ENCODE results near the gene FAM20B.
A peak's percentile ranks its signal among the peaks of the same experiment; 100 is the strongest.
"Not testable (repeated sequence)": the region's sequence is repeated elsewhere in the genome, so short reads cannot be mapped to it uniquely, and the experiment has no call there.

Gene FAM20B

DNA sequence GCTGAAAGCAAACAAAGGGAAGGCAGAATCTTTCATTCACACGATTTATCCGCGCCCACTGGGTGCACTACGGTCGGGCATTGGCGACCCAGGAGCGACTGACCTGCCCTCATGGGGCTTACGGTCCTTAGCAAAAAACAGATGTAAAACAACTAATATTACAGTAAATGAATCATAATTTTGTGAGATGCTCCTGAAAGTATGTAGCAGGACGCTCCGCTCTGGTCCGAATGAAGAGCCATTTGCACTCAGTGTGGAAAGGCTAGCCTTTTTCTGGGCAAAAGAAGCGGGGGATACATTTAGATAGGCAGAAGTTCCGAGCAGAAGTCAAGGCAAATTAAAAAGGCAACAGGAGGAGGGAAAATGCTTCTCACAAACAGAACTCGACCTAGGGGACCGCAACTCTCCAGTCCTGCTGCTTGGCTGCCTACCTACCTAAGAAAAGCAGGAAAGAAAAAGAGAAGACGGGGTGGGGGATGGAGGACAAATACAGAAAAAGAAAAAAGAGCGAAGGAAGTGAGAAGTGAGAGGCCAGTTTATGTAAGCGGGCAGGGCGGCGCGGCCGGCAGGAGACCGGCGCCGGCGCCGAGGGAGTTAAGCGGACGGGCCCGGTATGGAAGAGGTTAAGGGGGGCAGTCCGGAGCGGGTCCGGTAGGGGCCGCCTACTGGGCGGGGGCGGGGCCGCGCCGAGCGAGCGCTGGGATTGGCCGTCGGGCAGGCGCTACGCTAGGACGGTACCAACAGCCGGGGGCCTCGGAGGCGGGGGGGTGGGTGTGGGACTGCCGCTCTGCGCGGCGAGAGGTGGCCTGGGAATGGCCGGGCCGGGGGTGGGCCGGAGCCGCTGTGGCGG is at the start of gene FAM20B:
Gene FAM20B, plus strand, starts transcription at position 770 of the 850 bp plus-strand sequence. CDS start 17,954 bp downstream, outside the sequence.
- DNase-seq, result peak; percentile 90

DNA sequence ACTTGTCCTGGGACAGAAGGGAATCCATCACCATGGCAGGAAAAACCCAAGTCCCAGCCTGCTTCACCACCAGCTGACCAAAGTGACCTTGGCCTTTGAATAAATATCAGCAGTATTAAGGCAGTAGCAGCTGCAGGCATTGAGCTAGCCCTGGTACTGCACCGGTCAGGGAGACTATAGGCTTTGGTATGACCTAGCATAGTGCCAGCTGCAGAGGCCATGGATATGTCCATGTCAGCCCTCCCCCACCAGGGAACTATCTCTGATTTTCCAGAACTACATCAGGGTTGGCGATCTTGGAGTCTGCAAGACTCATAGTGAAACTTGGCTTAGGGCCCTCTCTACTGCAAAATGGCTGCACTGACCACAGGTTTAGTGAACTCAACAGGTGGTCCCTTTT is 49.2 kb upstream of the FAM20B start:
- DNase-seq, result no peak

GRCh38 chr1:178986204-178986603 is 39.5 kb upstream of the FAM20B start:
- DNase-seq, result no peak

- DNase-seq, result not testable (repeated sequence)
Measured at GRCh38 chr1:178988198-178988597, 37.5 kb upstream of the FAM20B start.

DNA sequence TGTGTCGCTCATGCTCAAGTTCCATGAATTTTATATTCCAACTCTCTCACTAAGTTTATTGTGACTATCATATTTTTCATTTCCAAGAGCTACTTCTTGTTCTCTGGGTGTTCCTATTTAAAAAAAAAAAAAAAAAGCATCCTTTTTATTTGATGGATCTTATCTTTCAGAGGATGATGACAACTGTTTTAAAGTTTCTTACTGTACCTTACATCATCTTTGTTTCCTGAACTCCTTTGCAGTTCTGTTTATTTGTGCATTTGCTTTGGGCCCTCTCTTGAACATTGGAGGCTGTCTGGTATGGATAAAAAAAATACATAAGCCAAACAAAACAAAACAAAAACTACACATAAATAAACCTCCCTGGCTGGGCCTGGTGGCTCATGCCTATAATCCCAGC is 32.1 kb upstream of the FAM20B start:
- no peak for DNase-seq

DNA sequence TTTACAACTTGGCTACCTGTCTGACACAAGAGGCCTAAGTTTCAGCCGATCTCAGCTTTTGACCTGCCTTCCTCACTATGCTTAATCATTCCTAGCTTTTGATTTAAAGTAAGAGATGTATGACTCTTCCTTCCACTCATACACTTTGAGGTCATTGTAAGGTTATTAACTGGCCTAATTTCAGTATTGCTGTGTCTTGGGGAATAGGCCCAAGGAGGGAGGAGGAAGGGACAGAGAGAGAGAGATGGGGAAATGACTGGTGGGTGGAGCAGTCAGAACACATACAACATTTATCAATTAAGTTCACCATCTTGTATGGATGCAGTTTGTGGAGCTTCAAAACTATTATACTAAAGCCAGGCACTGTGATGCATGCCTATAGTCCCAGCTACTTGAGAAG is 28.3 kb upstream of the FAM20B start:
- no peak for DNase-seq

GRCh38 chr1:178998295-178998694 is 27.4 kb upstream of the FAM20B start:
- no peak for DNase-seq

GRCh38 chr1:178999061-178999460 is 26.6 kb upstream of the FAM20B start:
- no peak for DNase-seq

DNA sequence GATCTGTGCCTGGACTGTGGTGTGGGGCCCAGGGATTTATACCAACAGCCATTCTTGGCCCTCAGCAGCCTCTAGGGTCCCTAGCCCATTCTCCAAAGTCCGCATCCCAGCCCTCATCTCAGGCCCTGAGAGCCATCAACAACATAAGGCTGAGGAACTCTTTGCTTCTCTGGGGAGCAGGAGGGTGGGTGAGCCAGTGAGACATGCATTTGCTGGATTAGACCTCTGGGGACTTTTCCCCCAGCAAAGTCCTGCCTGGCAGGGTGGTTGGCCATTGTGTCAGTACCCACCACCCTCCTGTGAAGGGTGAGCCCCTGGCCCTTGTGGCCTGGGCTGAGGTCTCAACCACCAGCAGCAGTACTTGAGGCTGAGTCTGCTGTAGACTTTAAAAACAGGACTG is 24.2 kb upstream of the FAM20B start:
- no peak for DNase-seq

- not testable (repeated sequence) for DNase-seq
Measured at GRCh38 chr1:179002064-179002463, 23.6 kb upstream of the FAM20B start.

DNA sequence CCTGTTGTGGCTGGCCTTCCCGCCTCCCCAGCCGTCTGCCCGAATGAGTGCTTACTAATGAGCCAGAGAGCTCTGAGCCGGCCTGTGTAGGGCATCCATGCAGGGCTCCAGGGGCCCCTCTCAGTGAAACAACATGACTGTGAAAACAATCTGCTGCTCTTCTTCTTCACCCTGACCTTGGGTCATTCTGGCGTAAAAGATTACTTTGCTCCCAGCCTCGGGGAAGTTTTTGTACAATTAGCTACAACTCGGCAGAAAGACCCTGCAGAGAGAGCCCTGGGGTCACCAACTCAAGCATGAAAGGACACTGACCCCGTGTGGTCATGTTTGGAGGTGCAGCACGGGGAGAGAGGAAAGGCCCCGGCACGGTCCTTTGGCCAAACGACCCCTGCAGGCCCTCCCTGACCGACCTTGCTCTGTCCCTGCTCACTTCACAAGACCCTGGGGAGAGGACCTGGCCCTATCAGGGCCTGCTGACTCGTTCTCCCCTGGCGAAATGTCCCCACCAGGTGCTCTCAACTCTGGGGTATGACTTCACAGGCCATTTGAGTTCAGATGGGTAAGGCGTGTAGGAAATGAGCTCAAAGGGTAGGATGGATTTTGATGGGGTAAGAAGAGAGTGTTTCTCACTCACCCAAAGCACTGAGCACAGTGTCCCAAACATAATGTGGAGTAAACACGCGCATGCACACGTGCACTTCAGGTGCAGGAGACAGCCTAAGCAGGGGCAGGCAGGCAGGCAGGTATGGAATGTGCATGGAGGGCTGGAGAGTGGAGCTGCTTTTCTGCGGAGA is 22.9 kb upstream of the FAM20B start:
- DNase-seq, result no peak

GRCh38 chr1:179003512-179004066 is 22.1 kb upstream of the FAM20B start:
- DNase-seq, result no peak

GRCh38 chr1:179007233-179007632 is 18.5 kb upstream of the FAM20B start:
- DNase-seq, result no peak

- no peak for DNase-seq
Measured at GRCh38 chr1:179010671-179011070, 15.0 kb upstream of the FAM20B start.

- DNase-seq, result no peak
Measured at GRCh38 chr1:179012038-179012437, 13.7 kb upstream of the FAM20B start.

- DNase-seq, result no peak
Measured at GRCh38 chr1:179014123-179014522, 11.6 kb upstream of the FAM20B start.

GRCh38 chr1:179015396-179015795 is 10.3 kb upstream of the FAM20B start:
- DNase-seq, result no peak

- DNase-seq, result peak; percentile 81
Measured at GRCh38 chr1:179016706-179017382, 8.8 kb upstream of the FAM20B start.

DNA sequence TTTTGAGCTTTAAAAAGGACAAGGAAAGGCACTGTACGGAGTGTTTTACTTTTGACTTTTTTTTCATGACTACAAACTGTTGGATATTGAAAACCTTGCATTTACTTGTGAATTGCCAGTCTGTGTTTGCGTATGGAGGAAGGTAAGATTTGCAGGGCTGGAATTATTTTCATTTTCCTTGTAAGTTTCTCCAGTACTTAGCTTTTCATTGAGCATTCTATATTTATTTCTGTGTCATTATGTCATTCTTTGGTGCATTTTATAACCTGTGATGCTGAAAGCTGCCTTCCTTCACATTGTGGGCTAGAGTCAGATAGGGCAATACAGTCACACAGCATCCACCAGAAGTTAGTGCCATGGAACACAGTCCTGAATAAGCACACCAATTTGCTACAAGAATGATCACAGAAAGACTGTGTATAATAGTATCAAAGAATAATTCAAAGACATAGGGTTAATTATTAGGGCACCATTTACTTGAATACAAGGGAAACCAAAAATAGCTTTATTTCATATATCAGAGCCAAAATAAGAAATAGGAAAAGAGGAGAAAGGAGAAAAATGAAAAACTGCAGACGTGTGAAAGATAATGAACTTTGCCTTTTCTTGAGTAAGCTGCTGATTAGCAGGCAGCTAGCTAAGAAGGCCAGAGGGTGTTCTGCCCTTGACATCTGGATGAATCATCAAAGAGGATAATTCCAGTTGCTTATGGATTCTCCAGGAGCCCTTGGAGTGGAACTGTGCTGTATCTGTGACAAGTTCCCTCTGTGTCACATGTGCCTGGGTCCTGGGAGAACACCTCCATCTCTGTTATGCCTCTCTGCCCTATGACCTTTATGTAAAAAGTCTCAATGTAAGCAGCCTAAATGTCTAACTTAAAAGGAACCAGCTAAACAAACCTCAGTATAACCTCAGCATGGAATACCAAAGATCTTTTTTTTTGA is 8.0 kb upstream of the FAM20B start:
- DNase-seq, result no peak

GRCh38 chr1:179021873-179022272 is 3.8 kb upstream of the FAM20B start:
- DNase-seq, result peak; percentile 31

DNA sequence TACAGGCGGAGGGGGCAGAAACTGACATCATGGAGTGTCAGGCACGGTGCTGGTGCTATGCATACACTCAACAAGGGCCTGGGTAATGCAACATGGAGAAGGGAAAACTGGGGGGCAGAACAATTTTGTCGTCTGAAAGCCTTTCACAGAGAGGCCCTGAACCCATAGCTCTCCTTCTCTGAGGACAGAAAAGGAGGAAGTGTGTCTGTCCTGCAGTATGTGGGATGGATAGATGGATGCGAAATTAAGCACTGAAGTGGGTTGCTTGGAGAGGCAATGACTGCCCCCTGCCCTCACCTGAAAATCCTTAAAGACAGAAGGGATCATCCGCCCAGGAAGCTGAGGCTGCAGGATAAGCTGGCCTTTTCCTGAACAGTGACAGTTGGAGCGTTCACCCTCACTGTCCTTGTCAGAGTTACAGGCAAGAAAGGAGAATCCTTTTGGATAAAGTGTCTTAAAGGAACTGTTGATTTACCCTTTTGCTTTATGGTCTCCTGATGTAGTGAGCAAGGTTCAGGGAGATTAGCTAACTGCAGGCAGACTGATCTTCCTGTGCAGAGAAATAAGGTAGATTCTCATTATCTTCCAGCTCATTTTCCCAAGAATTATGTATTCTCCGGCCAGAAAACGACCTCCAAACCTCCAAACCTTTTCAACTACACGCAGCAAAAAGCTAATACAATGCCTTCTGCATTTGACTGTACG is 1.6 kb upstream of the FAM20B start:
- no peak for DNase-seq
